Pancreas (tissue), 10 donors: Measurements from ENCODE around the gene SHROOM2. TPM values are rescaled to one million over a fixed set of nuclear protein-coding genes. Genes with fewer than 3 reads are reported as not detected.

Experiments used
- ATAC-seq, 4 donors: fragments of 200-7000 bp; cut with Tn5 transposase; one replicate each; pipeline versions ENCODE4 v1.8.0 to v1.9.1; 2020; ENCODE audit warnings: mild to moderate bottlenecking in 4 of 4, moderate library complexity in 4 of 4
- DNase-seq, 6 donors: peaks; one replicate each; pipeline ENCODE4 v3.0.0-alpha.2; 2020
- FAIRE-seq: peaks from 2 replicates; lab custom pipeline; 2012; peaks lifted over from hg19 to GRCh38; lab: Jason Lieb, UNC
- H3K27ac ChIP-seq, 4 donors: fragments of 200-600 bp; sonication (generic); 1 replicate in 3 of 4; 2 replicates in 1 of 4; pipeline versions ENCODE4 v1.5.0 to v1.8.0; 2020
- H3K27me3 ChIP-seq, 4 donors: fragments of 200-600 bp; one replicate each; pipeline ENCODE4 v1.8.0; 2021
- H3K36me3 ChIP-seq, 3 donors: fragments of 200-600 bp; sonication (generic) in 1 of 3; one replicate each; pipeline versions ENCODE4 v1.5.0 to v1.8.0; 2020 to 2021
- H3K4me1 ChIP-seq, 3 donors: fragments of 200-600 bp; one replicate each; pipeline ENCODE4 v1.8.0; 2021
- H3K4me3 ChIP-seq, 4 donors: fragments of 200-600 bp; sonication (generic) in 2 of 4; one replicate each; pipeline versions ENCODE4 v1.5.0 to v1.8.0; 2020 to 2021
- H3K9me3 ChIP-seq, 4 donors: fragments of 200-600 bp; one replicate each; pipeline ENCODE4 v1.8.0; 2021
- CTCF ChIP-seq, 4 donors: fragments of 200-600 bp; sonication (generic) in 3 of 4; IDR thresholded peaks; one replicate each; pipeline versions ENCODE4 v1.5.0 to v1.8.0; 2021; ENCODE audit warnings: antibody characterized with exemption in 4 of 4
- WGBS, 2 donors: extraction: QIAGEN DNeasy Blood & Tissue Kit; methylation state at CpG; one replicate each; pipeline ENCODE4 v1.1.7; 2013; 5-methylcytosine and 5-hydroxymethylcytosine counted together
- intact Hi-C, 3 donors: fragments of 100-400 bp; cut with DNase I; formaldehyde crosslinking; loops; one replicate each; pipeline versions ENCODE4 v1.11.1 to v1.14.2; 2022
- polyA plus RNA-seq, 2 donors: library from polyadenylated mRNA; stranded (reverse); fragments of 200-250 nt; gene quantifications; one replicate each; pipeline ENCODE4 v1.2.3, GENCODE V29; 2013
- total RNA-seq, 6 donors: library from RNA; stranded (reverse); fragmentation: NEBNext Ultra II Directional in 4 of 6; extraction: Animal tissue kit (Norgen Biotek cat#: 25700) in 4 of 6; gene quantifications; one replicate each; pipeline versions ENCODE4 v1.2.1 to v1.2.4, GENCODE V29; 2021 to 2023
- donor health status: healthy with polysubstance abuse.
- donor health status: DM: no; HTN: no; CAD: no; lungs with moderate emphysema.
- donor health status: DM: no; HTN: no; CAD: no.
- donor health status: control.
- donor health status: control.
- donor health status: Bipolar disorder and iron deficiency.
- donor health status: DM: yes; HTN: yes; CAD: no.
- donor health status: DM: no; HTN: no; CAD: no.
- donor health status: DM: no; HTN: no; CAD: no.
- donor health status: DM: yes; HTN: yes; CAD: no.

SHROOM2 gene
- total and polyA plus RNA-seq, 8 donors: 3.2 to 6.6 (median 3.8) TPM

DNA sequence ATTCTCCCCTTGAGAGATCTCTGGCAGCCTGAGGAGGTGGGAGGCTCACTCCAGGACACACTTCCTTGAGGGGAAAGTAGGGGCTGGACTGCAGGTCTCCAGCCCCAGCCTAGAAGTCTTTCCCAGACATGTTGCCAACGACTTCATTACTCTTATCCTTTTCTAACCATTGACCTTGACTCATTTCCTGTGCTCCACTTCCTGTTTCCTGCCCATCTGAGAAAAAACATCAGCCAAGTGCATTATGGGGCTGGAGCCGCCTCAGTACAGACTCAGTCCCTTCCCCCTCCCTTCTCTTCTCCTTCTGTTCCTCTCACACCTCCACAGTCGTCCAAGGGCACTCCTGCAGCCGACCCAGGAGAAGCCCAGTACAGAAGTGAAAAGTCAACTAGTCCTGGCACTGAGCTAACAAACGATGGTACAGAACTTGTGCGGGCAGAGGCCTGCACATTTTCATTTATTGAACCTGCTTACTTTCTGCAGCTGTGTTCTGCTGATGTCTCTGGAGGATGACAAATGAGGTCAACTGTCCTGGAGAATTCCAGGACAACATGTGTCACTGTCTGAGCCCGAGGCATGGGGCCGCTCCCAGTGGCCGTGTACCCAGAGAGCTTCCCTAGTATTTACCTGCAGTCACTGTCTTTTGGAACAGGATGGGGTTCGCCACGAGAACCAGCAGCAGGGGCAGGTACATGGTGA is 40.7 kb upstream of the SHROOM2 start:
- Histone ChIP-seq H3K4me1 (no peaks in the 10 kb centered on the region), H3K4me3 (no peak overlapping the region), H3K9me3 (no peaks in the 10 kb centered on the region), H3K36me3 (no peaks in the 10 kb centered on the region), H3K27me3 (no peaks in the 10 kb centered on the region), H3K27ac (no peak overlapping the region)
- ATAC-seq: no peak
- TF ChIP-seq CTCF (IDR thresholded peaks at IDR 0.05): no peak
- 73 to 79% methylated on average over 11 of the region's 11 CpGs for WGBS, 2 donors
- no peak for FAIRE-seq
- DNase-seq: no peak
- intact Hi-C loops: no loop called here

- 50 to 70% methylated on average over 3 of the region's 3 CpGs for WGBS, 2 donors
- DNase-seq (no peak), FAIRE-seq (no peak)
These were observed 39.9 kb upstream of the SHROOM2 start for GRCh38 chrX:9746148-9746888.

GRCh38 chrX:9747644-9748043 is 38.6 kb upstream of the SHROOM2 start:
- Histone ChIP-seq H3K27ac (no peak overlapping the region), H3K4me3 (no peak overlapping the region), H3K36me3 (no peaks in the 10 kb centered on the region), H3K27me3 (no peaks in the 10 kb centered on the region), H3K4me1 (no peaks in the 10 kb centered on the region), H3K9me3 (no peaks in the 10 kb centered on the region)
- no peak for DNase-seq
- intact Hi-C loops: no loop called here
- ATAC-seq: no peak
- 82 to 86% methylated on average over 4 of the region's 4 CpGs for WGBS, 2 donors
- FAIRE-seq: no peak
- no peak for TF ChIP-seq CTCF (IDR thresholded peaks at IDR 0.05)

More at GRCh38 chrX:9746148-9746888, 39.9 kb upstream of the SHROOM2 start:
- Histone ChIP-seq H3K9me3 (no peaks in the 10 kb centered on the region), H3K36me3 (no peaks in the 10 kb centered on the region), H3K27ac (no peak overlapping the region), H3K27me3 (no peaks in the 10 kb centered on the region), H3K4me1 (no peaks in the 10 kb centered on the region), H3K4me3 (no peak overlapping the region)
- intact Hi-C loops: no loop called here
- TF ChIP-seq CTCF (IDR thresholded peaks at IDR 0.05): no peak
- no peak for ATAC-seq

DNA sequence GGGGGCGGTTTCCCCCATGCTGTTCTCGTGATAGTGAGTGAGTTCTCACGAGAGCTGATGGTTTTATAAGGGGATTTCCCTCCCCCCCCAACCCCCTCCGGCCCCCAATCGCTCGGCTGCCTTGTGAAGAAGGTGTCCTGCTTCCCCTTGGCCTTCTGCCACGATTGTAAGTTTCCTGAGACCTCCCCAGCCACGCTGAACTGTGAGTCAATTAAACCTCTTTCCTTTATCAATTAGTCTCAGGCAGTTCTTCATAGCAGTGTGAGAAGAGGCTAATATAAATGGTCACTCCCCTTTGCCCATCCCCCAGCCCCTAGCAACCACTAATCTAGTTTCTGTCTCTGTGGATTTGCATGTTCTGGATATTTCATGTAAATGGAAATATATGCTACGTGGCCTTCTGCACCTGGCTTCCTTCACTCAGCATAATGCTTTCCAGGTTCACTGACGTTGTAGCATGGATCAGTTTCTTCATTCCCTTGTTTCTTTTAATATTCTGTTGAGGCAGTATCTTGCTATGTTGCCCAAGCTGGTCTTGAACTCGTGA is 37.0 kb upstream of the SHROOM2 start:
- no peak for FAIRE-seq
- no peaks in the 10 kb centered on the region for H3K27me3 ChIP-seq
- no peak overlapping the region for H3K4me3 ChIP-seq
- TF ChIP-seq CTCF (IDR thresholded peaks at IDR 0.05): no peak
- 62 to 64% methylated on average over 11 of the region's 11 CpGs for WGBS, 2 donors
- H3K9me3 ChIP-seq: no peaks in the 10 kb centered on the region
- ATAC-seq: no peak
- H3K36me3 ChIP-seq: no peaks in the 10 kb centered on the region
- H3K4me1 ChIP-seq: no peaks in the 10 kb centered on the region
- no peak overlapping the region for H3K27ac ChIP-seq
- DNase-seq: no peak
- intact Hi-C loops: no loop called here
